Endometrial microvascular endothelial cells (primary cell): ENCODE measurements around the gene CADM2. TPM values are rescaled to one million over a fixed set of nuclear protein-coding genes. Genes with fewer than 3 reads are reported as not detected.

Experiments used
- in situ Hi-C: cut with HindIII; loops from 2 replicates; pipeline ENCODE4 v1.10.0; 2017; ENCODE audit warnings: low sequenced_read_pairs, low pct_unique_long_range_greater_than_20kb; ENCODE audit errors: inconsistent ontology term
- total RNA-seq: library from RNA; depleted of rRNA; stranded (reverse); fragments of >200 nt; gene quantifications from one replicate; pipeline ENCODE4 v1.2.3, GENCODE V29; 2015; ENCODE audit errors: inconsistent ontology term

CADM2 gene
- total RNA-seq, 1 donor from 2014 or later, result not detected

GRCh38 chr3:85162905-85163304 lies 204.1 kb downstream of the CADM2 start:
- in situ Hi-C loops, result no loop called here

DNA sequence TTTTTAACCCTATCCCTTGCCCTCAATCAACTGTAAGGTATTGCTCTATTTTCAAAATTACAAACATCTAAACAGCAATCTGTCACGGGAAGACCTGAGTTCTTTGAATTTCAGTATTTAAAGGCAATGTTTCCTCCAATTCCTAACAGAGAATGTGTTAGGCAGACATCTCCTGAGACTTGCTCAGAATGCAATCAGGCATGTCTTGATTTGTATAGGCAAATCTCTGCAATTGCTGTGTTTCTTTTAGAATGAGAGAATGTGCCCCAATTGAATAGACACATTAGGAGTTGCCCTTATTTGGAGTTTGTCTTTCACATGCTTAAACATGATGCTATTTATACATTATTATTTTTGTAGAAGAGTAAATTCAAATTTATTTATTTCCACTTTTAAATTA lies 205.6 kb downstream of the CADM2 start:
- in situ Hi-C loops, result no loop called here

DNA sequence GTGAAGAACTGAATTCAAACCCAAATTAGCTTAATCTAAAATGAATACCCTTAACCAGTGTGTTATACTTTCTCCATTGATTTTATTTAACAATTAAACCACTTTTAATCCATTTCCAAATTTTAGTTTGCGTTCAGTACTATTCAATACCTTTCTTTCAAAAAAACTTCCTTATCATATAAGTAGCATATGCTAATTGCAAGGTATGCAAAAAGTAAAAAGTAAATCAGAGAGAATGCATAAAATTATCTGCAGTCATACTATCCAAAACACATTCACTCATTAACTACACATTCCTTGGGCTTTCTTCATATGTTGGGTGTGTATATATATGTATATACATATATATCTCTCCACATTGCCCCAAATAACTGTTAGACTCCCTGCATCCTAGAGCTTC lies 208.8 kb downstream of the CADM2 start:
- in situ Hi-C loops, result no loop called here

- in situ Hi-C loops, result no loop called here
These were observed 211.9 kb downstream of the CADM2 start for GRCh38 chr3:85170646-85171045.

- in situ Hi-C loops, result no loop called here
These were observed 213.2 kb downstream of the CADM2 start for GRCh38 chr3:85171976-85172375.

GRCh38 chr3:85176799-85177198 lies 218.0 kb downstream of the CADM2 start:
- in situ Hi-C loops, result no loop called here

GRCh38 chr3:85182975-85183752 lies 224.4 kb downstream of the CADM2 start:
- in situ Hi-C loops, result no loop called here

- in situ Hi-C loops, result no loop called here
These were observed 226.7 kb downstream of the CADM2 start for GRCh38 chr3:85185495-85185894.

- in situ Hi-C loops, result no loop called here
These were observed 230.9 kb downstream of the CADM2 start for GRCh38 chr3:85189731-85190130.

- in situ Hi-C loops, result no loop called here
These were observed 234.8 kb downstream of the CADM2 start for GRCh38 chr3:85193565-85193964.

GRCh38 chr3:85208650-85209049 lies 249.9 kb downstream of the CADM2 start:
- in situ Hi-C loops, result no loop called here

- in situ Hi-C loops, result no loop called here
These were observed 251.8 kb downstream of the CADM2 start for GRCh38 chr3:85210540-85210939.

GRCh38 chr3:85228966-85229365 lies 270.2 kb downstream of the CADM2 start:
- in situ Hi-C loops, result no loop called here

GRCh38 chr3:85244091-85244490 lies 285.3 kb downstream of the CADM2 start:
- in situ Hi-C loops, result no loop called here

DNA sequence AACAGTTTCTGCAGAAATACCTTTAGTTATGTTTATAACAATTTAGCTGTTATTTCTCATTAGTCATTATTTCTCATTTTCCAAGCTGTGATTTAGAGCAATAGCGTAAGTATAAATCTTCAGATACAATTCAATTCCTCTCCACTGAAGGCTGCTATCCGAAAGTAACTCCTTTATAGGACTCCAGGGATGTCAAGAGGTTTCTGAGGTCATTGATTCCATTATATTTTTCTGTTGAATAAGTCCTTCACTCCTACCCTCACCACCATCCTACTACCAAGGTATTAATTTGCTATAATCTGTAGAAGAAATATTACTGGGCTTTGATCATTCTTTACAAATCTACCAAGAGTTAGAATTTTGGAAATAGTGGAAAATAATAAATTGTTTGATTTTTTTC lies 285.7 kb downstream of the CADM2 start:
- in situ Hi-C loops, result no loop called here

GRCh38 chr3:85251766-85252165 lies 293.0 kb downstream of the CADM2 start:
- in situ Hi-C loops, result no loop called here

DNA sequence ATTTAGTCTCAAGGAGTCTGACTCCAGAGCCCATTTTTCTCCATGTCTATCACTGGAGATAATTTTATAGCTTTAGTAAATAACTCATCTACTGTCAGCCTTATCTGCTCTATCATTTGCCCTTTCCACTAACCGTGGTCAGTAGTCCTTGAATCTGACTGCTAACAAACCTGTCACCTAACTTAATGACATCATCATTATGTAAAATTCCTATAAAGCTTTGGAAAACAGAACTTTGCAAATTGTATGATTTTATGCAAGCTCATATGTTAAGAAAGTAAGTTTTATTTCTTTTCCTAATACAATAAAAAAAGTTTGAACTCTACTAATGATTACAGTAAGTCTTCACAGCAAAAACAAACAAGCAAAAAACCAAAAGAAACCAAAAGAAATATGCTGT lies 293.9 kb downstream of the CADM2 start:
- in situ Hi-C loops, result no loop called here

DNA sequence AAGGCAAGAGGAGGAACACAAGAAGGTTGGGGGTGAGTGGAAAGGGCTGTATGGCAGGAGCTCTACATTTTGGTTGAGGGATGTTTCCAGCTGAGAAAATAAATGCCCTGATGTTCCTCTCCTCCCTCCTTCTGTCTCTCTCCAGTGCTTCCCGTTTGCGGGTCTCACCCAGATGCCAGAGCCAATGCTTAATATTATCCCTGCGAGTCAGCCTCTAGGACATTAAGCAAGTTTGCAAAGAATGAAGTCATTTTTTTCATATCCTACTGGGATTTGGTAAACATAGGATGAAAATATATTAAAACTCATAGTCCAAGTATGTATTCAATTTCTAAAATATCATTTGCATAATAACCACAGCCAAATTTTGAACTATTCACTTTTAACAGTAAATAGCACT lies 295.9 kb downstream of the CADM2 start:
- in situ Hi-C loops, result no loop called here

- in situ Hi-C loops, result no loop called here
These were observed 297.2 kb downstream of the CADM2 start for GRCh38 chr3:85255949-85256348.

GRCh38 chr3:85258326-85258725 lies 299.5 kb downstream of the CADM2 start:
- in situ Hi-C loops, result no loop called here

DNA sequence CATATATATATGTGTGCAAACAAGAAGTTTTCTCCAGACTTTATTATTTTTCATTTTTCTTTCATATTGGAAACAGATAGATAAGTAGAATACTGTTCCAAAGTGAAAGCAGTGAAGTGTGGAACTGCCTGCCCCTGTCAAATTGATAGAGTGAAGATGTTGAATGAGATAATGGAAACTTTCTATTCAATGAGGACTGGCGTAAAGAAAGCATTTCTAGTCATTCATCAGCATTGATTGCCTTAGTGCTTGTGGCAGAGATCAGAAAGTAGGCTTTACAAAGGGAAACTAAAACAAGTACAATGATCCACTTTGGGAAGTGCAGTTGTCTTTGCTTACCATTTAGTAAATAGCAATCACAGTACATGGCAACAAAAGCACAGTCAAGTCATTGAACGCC lies 300.0 kb downstream of the CADM2 start:
- in situ Hi-C loops, result no loop called here
